Measurements from ENCODE around the gene AVL9. TPM values are rescaled to one million over a fixed set of nuclear protein-coding genes. Genes with fewer than 3 reads are reported as not detected.

The AVL9 gene
- polyA plus RNA-seq, 1 of the 3 experiments (the other 2 are of a cell fraction): 8.9 TPM

DNA sequence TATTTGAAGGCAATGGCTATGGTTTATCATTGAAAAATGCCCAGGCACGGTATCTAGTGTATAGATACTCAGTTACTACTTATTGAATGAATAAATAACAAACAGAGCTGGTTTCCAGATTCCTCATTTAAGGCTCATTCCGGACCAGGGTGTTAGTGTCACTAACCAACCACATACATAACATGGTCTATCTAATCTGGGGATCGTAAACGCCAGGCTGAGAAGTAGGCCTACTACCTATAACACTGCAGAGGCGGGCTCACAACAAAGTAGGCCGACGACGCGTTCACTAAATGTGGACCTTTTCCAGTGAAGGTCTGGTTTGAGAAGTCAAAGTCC is 5.5 kb upstream of the AVL9 start:
- Histone ChIP-seq H2AFZ (ENCODE audit: low read depth) (peak overlapping the region; percentile 89), H3K4me2 (peak overlapping the region; percentile 92), H3F3A (replicated peaks; ENCODE audit: insufficient read depth) (peaks cover 25% of the 10 kb centered on the region), H3K4me3 (ENCODE audit: low read depth in 2 of 2, low read length in 1 of 2) (peak overlapping the region; percentile 83 to 85), H3K27ac (ENCODE audit: low read depth in 2 of 2, low read length in 1 of 2) (peak overlapping the region; percentile 87 to 96; a peak in 3 of 4 replicates), H3K9ac (peak overlapping the region; percentile 79), H3K36me3 (replicated peaks in 1 of 2; ENCODE audit: control insufficient read depth in 1 of 2, insufficient read depth in 2 of 2, low read length in 1 of 2) (peaks cover 22 to 33% of the 10 kb centered on the region in 2 experiments), H3K79me2 (ENCODE audit: insufficient read depth) (peaks cover 23% of the 10 kb centered on the region), H3K9me3 (no peaks in the 10 kb centered on the region), H4K20me1 (ENCODE audit: insufficient read depth) (no peaks in the 10 kb centered on the region), H3K27me3 (ENCODE audit: insufficient read depth) (no peaks in the 10 kb centered on the region), H3K9me2 (no peaks in the 10 kb centered on the region), H3K4me1 (ENCODE audit: control insufficient read depth in 1 of 2, insufficient read depth in 2 of 2, low read depth in 1 of 2, low read length in 1 of 2) (peaks cover 0 to 8% of the 10 kb centered on the region in 2 experiments; a peak in 2 of 4 replicates)
- DNase-seq: no peak
- POLR2A ChIA-PET: interaction anchor here (1.0 kb wide), 1 partner anchor 573 kb away, joined by 3 read pairs; the partner anchor contains the start of gene NT5C3A
- no peak for TF ChIP-seq EP300 (IDR thresholded peaks at IDR 0.05; ENCODE audit: borderline replicate concordance in 1 of 2, low read depth in 1 of 2, low read length in 1 of 2)
- no peak for TF ChIP-seq JUND (IDR thresholded peaks at IDR 0.05)
- TF ChIP-seq FOXJ3 (CRISPR knock-in tag; IDR thresholded peaks at IDR 0.05): no peak
- CTCF ChIA-PET: interaction anchor here (1.0 to 3.3 kb wide), 5 partner anchors 8 to 619 kb away, joined by 3 to 29 read pairs (median 3); partner anchors contain the start of gene RP9
- under 1% methylated on average over 9 of the region's 9 CpGs for WGBS (ENCODE audit: low lambda C conversion rate)

DNA sequence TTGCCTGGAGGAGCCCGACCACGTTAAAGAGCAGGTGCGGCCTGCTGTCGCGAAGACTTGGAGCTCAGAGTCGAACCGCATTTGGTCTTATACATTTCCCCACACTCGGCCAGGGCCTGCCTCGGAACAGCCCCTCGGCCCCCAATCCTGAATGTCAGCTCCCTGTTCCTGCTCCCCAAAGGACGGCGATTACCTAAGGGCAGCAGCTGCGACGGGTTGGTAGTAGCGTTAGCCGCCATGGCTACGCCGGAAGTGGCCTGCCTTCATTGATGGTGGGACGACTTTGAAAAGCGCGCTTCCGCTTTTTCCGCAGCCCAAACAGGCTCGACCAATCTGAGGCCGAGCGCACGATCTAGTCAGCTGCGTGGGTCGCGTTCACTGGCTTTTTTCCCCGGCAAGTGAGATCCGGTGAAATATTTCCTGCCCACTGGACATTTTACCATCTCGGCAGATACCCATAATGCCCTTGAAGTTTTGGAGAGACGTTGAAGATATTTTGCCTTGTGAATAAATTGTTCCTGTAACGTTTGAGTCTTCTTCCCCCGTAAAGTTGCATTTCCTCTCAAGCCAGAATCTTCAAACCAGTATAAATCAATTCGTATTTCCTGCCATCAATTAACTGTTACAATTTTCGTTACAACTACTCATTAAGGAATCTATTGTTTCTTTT is 5.0 kb upstream of the AVL9 start, which contains the start of gene LSM5:
Gene LSM5 (minus strand): TSS at position 254 of the 670 bp plus-strand sequence. CDS start 15 bp downstream, at position 239.
- H3K9me2 ChIP-seq: no peaks in the 10 kb centered on the region
- CTCF ChIA-PET: interaction anchor here (1.0 to 3.3 kb wide), 5 partner anchors 9 to 619 kb away, joined by 3 to 29 read pairs (median 3); partner anchors contain the start of gene RP9
- H4K20me1 ChIP-seq (ENCODE audit: insufficient read depth): no peaks in the 10 kb centered on the region
- POLR2A ChIA-PET: interaction anchor here (1.0 kb wide), 1 partner anchor 572 kb away, joined by 3 read pairs; the partner anchor contains the start of gene NT5C3A
- peak; percentile 84 for DNase-seq
- peak within 1 kb of the TSS; percentile 92 for H3K4me2 ChIP-seq
- peak within 1 kb of the TSS; percentile 79 for H3K9ac ChIP-seq
- peaks cover 22 to 29% of the 10 kb centered on the region in 2 experiments for H3K36me3 ChIP-seq (replicated peaks in 1 of 2; ENCODE audit: control insufficient read depth in 1 of 2, insufficient read depth in 2 of 2, low read length in 1 of 2)
- no peaks in the 10 kb centered on the region for H3K9me3 ChIP-seq
- H3K27me3 ChIP-seq (ENCODE audit: insufficient read depth): no peaks in the 10 kb centered on the region
- H3K4me1 ChIP-seq (ENCODE audit: control insufficient read depth in 1 of 2, insufficient read depth in 2 of 2, low read depth in 1 of 2, low read length in 1 of 2): peaks cover 0 to 8% of the 10 kb centered on the region in 2 experiments; a peak in 2 of 4 replicates
- peaks cover 25% of the 10 kb centered on the region for H3F3A ChIP-seq (replicated peaks; ENCODE audit: insufficient read depth)
- peaks cover 23% of the 10 kb centered on the region for H3K79me2 ChIP-seq (ENCODE audit: insufficient read depth)
- H3K27ac ChIP-seq (ENCODE audit: low read depth in 2 of 2, low read length in 1 of 2): peak within 1 kb of the TSS; percentile 87 to 96
- H2AFZ ChIP-seq (ENCODE audit: low read depth): peak within 1 kb of the TSS; percentile 93
- WGBS (ENCODE audit: low lambda C conversion rate): under 1% methylated on average over 38 of the region's 38 CpGs
- peak within 1 kb of the TSS; percentile 83 to 85 for H3K4me3 ChIP-seq (ENCODE audit: low read depth in 2 of 2, low read length in 1 of 2)
- TF ChIP-seq, protein P1, sequence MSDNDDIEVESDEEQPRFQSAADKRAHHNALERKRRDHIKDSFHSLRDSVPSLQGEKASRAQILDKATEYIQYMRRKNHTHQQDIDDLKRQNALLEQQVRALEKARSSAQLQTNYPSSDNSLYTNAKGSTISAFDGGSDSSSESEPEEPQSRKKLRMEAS (IDR thresholded peaks at IDR 0.05; ENCODE audit: low read depth): peak; percentile 98
- TF ChIP-seq, protein P2, sequence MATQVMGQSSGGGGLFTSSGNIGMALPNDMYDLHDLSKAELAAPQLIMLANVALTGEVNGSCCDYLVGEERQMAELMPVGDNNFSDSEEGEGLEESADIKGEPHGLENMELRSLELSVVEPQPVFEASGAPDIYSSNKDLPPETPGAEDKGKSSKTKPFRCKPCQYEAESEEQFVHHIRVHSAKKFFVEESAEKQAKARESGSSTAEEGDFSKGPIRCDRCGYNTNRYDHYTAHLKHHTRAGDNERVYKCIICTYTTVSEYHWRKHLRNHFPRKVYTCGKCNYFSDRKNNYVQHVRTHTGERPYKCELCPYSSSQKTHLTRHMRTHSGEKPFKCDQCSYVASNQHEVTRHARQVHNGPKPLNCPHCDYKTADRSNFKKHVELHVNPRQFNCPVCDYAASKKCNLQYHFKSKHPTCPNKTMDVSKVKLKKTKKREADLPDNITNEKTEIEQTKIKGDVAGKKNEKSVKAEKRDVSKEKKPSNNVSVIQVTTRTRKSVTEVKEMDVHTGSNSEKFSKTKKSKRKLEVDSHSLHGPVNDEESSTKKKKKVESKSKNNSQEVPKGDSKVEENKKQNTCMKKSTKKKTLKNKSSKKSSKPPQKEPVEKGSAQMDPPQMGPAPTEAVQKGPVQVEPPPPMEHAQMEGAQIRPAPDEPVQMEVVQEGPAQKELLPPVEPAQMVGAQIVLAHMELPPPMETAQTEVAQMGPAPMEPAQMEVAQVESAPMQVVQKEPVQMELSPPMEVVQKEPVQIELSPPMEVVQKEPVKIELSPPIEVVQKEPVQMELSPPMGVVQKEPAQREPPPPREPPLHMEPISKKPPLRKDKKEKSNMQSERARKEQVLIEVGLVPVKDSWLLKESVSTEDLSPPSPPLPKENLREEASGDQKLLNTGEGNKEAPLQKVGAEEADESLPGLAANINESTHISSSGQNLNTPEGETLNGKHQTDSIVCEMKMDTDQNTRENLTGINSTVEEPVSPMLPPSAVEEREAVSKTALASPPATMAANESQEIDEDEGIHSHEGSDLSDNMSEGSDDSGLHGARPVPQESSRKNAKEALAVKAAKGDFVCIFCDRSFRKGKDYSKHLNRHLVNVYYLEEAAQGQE (IDR thresholded peaks at IDR 0.05; ENCODE audit: low read depth, low read length): peak; percentile 72
- TF ChIP-seq, protein P3, sequence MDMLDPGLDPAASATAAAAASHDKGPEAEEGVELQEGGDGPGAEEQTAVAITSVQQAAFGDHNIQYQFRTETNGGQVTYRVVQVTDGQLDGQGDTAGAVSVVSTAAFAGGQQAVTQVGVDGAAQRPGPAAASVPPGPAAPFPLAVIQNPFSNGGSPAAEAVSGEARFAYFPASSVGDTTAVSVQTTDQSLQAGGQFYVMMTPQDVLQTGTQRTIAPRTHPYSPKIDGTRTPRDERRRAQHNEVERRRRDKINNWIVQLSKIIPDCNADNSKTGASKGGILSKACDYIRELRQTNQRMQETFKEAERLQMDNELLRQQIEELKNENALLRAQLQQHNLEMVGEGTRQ (IDR thresholded peaks at IDR 0.05; ENCODE audit: borderline replicate concordance, low read depth, low read length): no peak
- TF ChIP-seq, protein P4, sequence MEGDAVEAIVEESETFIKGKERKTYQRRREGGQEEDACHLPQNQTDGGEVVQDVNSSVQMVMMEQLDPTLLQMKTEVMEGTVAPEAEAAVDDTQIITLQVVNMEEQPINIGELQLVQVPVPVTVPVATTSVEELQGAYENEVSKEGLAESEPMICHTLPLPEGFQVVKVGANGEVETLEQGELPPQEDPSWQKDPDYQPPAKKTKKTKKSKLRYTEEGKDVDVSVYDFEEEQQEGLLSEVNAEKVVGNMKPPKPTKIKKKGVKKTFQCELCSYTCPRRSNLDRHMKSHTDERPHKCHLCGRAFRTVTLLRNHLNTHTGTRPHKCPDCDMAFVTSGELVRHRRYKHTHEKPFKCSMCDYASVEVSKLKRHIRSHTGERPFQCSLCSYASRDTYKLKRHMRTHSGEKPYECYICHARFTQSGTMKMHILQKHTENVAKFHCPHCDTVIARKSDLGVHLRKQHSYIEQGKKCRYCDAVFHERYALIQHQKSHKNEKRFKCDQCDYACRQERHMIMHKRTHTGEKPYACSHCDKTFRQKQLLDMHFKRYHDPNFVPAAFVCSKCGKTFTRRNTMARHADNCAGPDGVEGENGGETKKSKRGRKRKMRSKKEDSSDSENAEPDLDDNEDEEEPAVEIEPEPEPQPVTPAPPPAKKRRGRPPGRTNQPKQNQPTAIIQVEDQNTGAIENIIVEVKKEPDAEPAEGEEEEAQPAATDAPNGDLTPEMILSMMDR (IDR thresholded peaks at IDR 0.05): no peak
- peak; percentile 19; the same call in 1 of the 2 replicates for TF ChIP-seq MEF2A (IDR thresholded peaks at IDR 0.05; ENCODE audit: borderline replicate concordance, low read depth)
- TF ChIP-seq MXI1 (IDR thresholded peaks at IDR 0.05; ENCODE audit: low read depth, low read length): peak; percentile 98
- peak; percentile 99 for TF ChIP-seq GABPA (IDR thresholded peaks at IDR 0.05; ENCODE audit: low read depth)
- TF ChIP-seq RAD21 (IDR thresholded peaks at IDR 0.05; ENCODE audit: low read length): no peak
- peak; percentile 100 for TF ChIP-seq SIN3A (IDR thresholded peaks at IDR 0.05; ENCODE audit: borderline replicate concordance, low read depth, low read length)
- peak; percentile 67 for TF ChIP-seq TCF12 (IDR thresholded peaks at IDR 0.05)
- no peak; the same call in 1 of the 2 replicates for TF ChIP-seq RXRA (IDR thresholded peaks at IDR 0.05; ENCODE audit: borderline replicate concordance, low read depth)
- TF ChIP-seq, protein P5, sequence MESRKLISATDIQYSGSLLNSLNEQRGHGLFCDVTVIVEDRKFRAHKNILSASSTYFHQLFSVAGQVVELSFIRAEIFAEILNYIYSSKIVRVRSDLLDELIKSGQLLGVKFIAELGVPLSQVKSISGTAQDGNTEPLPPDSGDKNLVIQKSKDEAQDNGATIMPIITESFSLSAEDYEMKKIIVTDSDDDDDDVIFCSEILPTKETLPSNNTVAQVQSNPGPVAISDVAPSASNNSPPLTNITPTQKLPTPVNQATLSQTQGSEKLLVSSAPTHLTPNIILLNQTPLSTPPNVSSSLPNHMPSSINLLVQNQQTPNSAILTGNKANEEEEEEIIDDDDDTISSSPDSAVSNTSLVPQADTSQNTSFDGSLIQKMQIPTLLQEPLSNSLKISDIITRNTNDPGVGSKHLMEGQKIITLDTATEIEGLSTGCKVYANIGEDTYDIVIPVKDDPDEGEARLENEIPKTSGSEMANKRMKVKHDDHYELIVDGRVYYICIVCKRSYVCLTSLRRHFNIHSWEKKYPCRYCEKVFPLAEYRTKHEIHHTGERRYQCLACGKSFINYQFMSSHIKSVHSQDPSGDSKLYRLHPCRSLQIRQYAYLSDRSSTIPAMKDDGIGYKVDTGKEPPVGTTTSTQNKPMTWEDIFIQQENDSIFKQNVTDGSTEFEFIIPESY (IDR thresholded peaks at IDR 0.05; ENCODE audit: borderline replicate concordance, low read depth): 0 out of 2 replicates have a peak, but pooled peaks have one; percentile 77
- peak; percentile 70; the same call in 1 of the 2 replicates for TF ChIP-seq RFX5 (IDR thresholded peaks at IDR 0.05; ENCODE audit: low read length)
- peak; percentile 88 for TF ChIP-seq TAF1 (IDR thresholded peaks at IDR 0.05; ENCODE audit: borderline replicate concordance, low read depth, low read length)
